GM18508 (cell line): ENCODE results near the gene MTERF4.
"Not testable (repeated sequence)": the region's sequence is repeated elsewhere in the genome, so short reads cannot be mapped to it uniquely, and the experiment has no call there.

ENCODE experiments used
- ATAC-seq: cut with Tn5 transposase; IDR thresholded peaks from one replicate; pipeline ENCODE4 v1.9.1; 2021; ENCODE audit warnings: moderate number of reproducible peaks; ENCODE audit not compliant: insufficient read depth, unreplicated experiment

MTERF4 gene

GRCh38 chr2:241112592-241112991 lies 10.5 kb upstream of the MTERF4 start:
- no peak for ATAC-seq

GRCh38 chr2:241112046-241112445 lies 10.0 kb upstream of the MTERF4 start:
- ATAC-seq = no peak

GRCh38 chr2:241111440-241111805 lies 9.3 kb upstream of the MTERF4 start:
- no peak for ATAC-seq

GRCh38 chr2:241110607-241111439 lies 8.7 kb upstream of the MTERF4 start:
- no peak for ATAC-seq

GRCh38 chr2:241110089-241110606 lies 8.1 kb upstream of the MTERF4 start:
- no peak for ATAC-seq

DNA sequence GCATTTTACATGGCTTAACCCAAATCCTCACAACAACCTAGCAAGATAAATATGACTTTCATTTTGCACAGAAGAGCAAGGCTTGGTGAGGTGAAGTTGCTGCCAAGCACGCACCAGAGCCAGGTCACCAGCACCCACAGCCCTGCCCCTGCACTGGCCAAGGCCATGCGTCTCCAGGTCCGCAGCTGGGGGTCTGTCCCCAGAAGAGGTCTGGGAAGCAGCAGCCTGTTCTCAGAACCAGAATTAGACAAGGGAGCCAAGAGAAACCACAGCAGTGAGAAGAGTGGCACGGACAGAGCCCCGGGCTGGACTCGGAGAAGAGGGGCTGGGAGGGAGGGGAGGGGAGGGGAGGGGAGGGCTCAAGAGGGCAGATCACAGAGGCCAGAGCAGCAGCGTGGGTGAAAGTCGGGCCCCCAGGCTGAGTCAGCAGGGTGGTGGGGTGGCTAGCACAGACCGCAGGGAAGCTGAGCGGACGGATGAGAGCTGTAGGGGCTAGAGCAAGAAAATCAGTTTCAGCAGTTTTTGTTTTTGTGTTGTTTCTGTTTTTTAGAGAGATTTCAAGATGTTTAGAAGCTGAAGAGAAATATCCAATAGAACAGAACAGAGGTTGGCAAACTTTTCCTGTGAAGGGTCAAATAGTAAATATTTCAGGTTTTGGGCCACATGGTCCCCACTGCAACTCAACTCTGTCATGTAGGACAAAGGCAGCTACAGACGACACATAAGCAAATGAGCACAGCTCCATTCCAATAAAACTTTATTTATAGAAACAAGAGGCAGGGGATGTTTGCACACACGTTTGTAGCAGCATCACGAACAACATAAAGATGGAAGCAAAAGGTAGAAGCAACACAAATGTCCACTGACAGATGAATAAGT lies 7.4 kb upstream of the MTERF4 start:
- no peak for ATAC-seq

DNA sequence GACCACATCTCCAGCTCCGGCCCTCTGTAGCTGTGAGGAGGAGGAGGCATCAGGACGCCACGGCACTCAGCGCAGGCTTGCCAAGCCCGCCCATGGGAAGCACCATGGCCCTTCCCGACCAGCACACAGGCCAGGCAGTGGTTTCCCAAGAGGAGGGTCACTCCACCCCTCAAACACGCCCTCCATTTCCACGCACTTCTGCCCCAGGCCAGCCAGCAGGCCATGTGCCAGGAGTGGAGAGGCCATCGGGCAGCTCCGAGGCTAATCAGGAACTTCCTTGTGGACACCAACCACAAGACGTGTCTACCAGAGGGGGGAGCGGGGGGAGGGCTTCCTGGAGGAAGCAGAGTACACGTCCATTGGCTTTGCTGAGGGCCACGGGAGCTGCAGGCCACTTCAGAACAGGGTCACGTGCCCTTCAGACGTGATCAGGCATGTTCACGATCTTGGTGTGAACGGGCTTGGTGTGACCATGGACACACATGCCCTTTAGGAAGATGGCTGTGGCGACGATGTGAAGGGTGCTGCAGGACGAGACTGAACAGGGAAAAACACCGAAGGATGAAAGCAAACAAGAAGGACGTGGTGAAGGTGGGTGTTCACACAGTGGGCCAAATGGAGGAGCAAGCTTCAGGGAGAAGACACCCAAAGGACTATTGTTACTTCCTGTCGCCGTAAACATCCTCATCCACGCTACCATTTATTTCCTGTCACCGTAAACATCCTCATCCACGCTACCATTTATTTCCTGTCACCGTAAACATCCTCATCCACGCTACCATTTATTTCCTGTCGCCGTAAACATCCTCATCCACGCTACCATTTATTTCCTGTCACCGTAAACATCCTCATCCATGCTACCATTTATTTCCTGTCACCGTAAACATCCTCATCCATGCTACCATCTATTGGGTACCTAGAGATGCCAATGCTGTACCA lies 6.5 kb upstream of the MTERF4 start:
- no peak for ATAC-seq

GRCh38 chr2:241107031-241107783 lies 5.1 kb upstream of the MTERF4 start:
- ATAC-seq = no peak

- ATAC-seq = no peak
Measured at GRCh38 chr2:241105641-241106040, 3.6 kb upstream of the MTERF4 start.

GRCh38 chr2:241104611-241105010 lies 2.5 kb upstream of the MTERF4 start:
- ATAC-seq = not testable (repeated sequence)

DNA sequence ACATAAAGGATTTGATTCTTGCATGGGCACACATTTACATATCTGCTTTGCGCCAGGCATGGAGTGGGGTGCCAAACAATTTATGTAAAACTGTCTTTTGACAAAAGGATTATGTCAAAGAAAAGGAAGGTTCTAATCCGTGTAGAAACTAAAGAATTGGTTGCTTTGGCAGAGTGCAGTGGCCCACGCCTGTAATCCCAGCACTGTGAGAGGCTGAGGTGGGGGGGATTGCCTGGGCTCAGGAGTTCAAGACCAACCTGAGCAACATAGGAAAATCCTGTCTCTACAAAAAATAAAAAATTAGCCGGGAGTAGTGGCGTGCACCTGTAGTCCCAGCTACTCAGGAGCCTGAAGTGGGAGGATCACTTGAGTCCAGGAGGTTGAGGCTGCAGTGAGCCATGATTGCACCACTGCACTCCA lies 1.1 kb upstream of the MTERF4 start:
- no peak for ATAC-seq

GRCh38 chr2:241099246-241099645 lies 2.8 kb downstream of the MTERF4 start:
- no peak for ATAC-seq

DNA sequence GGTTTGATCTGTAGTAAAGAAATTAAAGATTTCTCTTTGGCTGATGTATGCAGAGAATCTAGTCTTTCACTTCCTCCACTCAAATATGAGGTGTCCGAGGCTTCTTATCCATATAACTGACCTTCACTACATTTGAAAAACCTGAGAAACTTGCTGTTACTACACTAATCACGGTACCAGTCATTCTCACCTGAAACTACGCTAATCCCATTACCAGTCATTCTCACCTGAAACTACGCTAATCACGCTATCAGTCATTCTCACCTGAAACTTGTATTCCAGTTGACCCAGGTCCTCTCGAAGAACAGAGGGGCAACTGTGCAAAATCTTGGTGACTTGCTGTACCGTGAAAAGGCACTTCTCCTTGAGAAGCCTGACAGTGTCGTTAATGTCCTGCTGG lies 5.1 kb downstream of the MTERF4 start:
- no peak for ATAC-seq

GRCh38 chr2:241095594-241096290 lies 6.3 kb downstream of the MTERF4 start:
- no peak for ATAC-seq

- ATAC-seq = no peak
Measured at GRCh38 chr2:241094924-241095420, 7.1 kb downstream of the MTERF4 start.

- ATAC-seq = no peak
Measured at GRCh38 chr2:241094172-241094571, 7.9 kb downstream of the MTERF4 start.

GRCh38 chr2:241093133-241093781 lies 8.8 kb downstream of the MTERF4 start:
- ATAC-seq = not testable (repeated sequence)

DNA sequence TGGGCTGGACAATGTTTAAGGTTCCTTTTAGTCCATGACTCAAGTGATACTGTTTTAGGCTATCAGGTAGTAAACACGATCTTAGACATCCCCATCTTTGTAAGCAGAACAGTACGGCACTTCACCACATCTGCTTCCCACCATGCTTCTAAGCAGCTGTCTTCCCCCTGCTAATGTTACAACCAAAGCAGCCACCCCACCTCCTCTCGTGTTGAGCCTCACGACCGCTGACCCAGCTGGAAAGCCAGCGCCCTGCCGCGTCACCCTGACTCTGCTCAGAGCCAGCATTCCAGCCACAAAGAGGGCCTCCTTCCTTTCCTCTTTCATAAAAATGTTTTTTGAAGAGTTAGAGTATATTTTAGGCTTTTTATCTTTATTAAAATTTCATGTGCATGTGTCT lies 9.4 kb downstream of the MTERF4 start:
- ATAC-seq = no peak
